Keratinocyte (primary cell): Measurements from ENCODE around the gene MAP3K9. TPM values are rescaled to one million over a fixed set of nuclear protein-coding genes. Genes with fewer than 3 reads are reported as not detected.

ENCODE experiments used
- DNase-seq: peaks from one replicate; pipeline ENCODE4 v3.0.0-alpha.2; 2011; ENCODE audit warnings: low read depth, missing footprints, low spot score
- FAIRE-seq: peaks from 2 replicates; lab custom pipeline; 2011; peaks lifted over from hg19 to GRCh38; lab: Jason Lieb, UNC
- H2AFZ ChIP-seq: 2 replicates; pipeline ENCODE4 v1.6.0; 2012; ENCODE audit warnings: low read length, control low read depth, inconsistent platforms; ENCODE audit not compliant: control insufficient read depth
- H3K27ac ChIP-seq: 2 replicates; pipeline ENCODE4 v1.5.1; 2011; ENCODE audit warnings: low read length; ENCODE audit not compliant: control insufficient read depth, insufficient read depth
- H3K27me3 ChIP-seq: 3 replicates; pipeline ENCODE4 v1.6.0; 2011; ENCODE audit warnings: low read length; ENCODE audit not compliant: control insufficient read depth, insufficient read depth; ENCODE audit errors: extremely low read depth
- H3K36me3 ChIP-seq, 2 experiments: 2 replicates in 1 of 2; 3 replicates in 1 of 2; pipeline ENCODE4 v1.5.1; 2011; ENCODE audit warnings: low read length in 2 of 2, mild to moderate bottlenecking in 1 of 2; ENCODE audit not compliant: control insufficient read depth in 2 of 2, insufficient read depth in 2 of 2; ENCODE audit errors: extremely low read depth in 1 of 2
- H3K4me1 ChIP-seq: 3 replicates; pipeline ENCODE4 v1.5.1; 2011; ENCODE audit warnings: low read length; ENCODE audit not compliant: control insufficient read depth, insufficient read depth; ENCODE audit errors: extremely low read depth
- H3K4me2 ChIP-seq: 3 replicates; pipeline ENCODE4 v1.6.0; 2011; ENCODE audit warnings: low read depth, low read length; ENCODE audit not compliant: control insufficient read depth, insufficient read depth; ENCODE audit errors: extremely low read depth
- H3K4me3 ChIP-seq, 3 experiments: fragments of 200-600 bp in 1 of 3; sonication (generic) in 1 of 3; 2 replicates in 2 of 3; 3 replicates in 1 of 3; pipeline ENCODE4 v1.5.1; 2011 to 2016; ENCODE audit warnings: low read length in 3 of 3, mild to moderate bottlenecking in 3 of 3, control low read depth in 2 of 3, inconsistent platforms in 1 of 3, low read depth in 1 of 3, mixed read lengths in 1 of 3, mixed run types in 1 of 3, moderate library complexity in 1 of 3; ENCODE audit not compliant: control insufficient read depth in 2 of 3, insufficient read depth in 2 of 3; ENCODE audit errors: extremely low read depth in 1 of 3
- H3K79me2 ChIP-seq: 2 replicates; pipeline ENCODE4 v1.6.0; 2012; ENCODE audit warnings: low read length; ENCODE audit not compliant: control insufficient read depth, insufficient read depth
- H3K9ac ChIP-seq: 3 replicates; pipeline ENCODE4 v1.6.0; 2011; ENCODE audit warnings: low read length; ENCODE audit not compliant: control insufficient read depth, insufficient read depth; ENCODE audit errors: extremely low read depth
- H3K9me1 ChIP-seq: 3 replicates; pipeline ENCODE4 v1.6.0; 2011; ENCODE audit warnings: low read length; ENCODE audit not compliant: control insufficient read depth, insufficient read depth; ENCODE audit errors: extremely low read depth
- H3K9me3 ChIP-seq: 2 replicates; pipeline ENCODE4 v1.5.1; 2012; ENCODE audit warnings: low read depth, low read length; ENCODE audit not compliant: control insufficient read depth
- H4K20me1 ChIP-seq: 3 replicates; pipeline ENCODE4 v1.6.0; 2011; ENCODE audit warnings: low read length; ENCODE audit not compliant: control insufficient read depth, insufficient read depth; ENCODE audit errors: extremely low read depth
- EZH2 ChIP-seq: IDR thresholded peaks from one replicate; pipeline ENCODE4 v1.6.1; 2012; ENCODE audit warnings: inconsistent platforms, mild to moderate bottlenecking, low read length, moderate library complexity
- dilution Hi-C: fragments of 300-500 bp; cut with MboI; formaldehyde crosslinking; loops from one replicate; pipeline ENCODE4 v1.7.0; 2020; ENCODE audit warnings: low sequenced_read_pairs; ENCODE audit not compliant: extremely low pct_ligation_motif_present
- polyA plus RNA-seq, 5 experiments: library from polyadenylated mRNA; depleted of rRNA in 3 of 5; stranded (reverse) in 3 of 5; stranded (forward) in 1 of 5; unstranded in 1 of 5; fragments of >200 nt; gene quantifications; 1 replicate in 1 of 5; 2 replicates in 3 of 5; 3 replicates in 1 of 5; pipeline versions ENCODE4 v1.2.1 to v1.2.3, GENCODE V29; 2011 to 2012; ENCODE audit warnings: missing spikeins in 2 of 5, low read depth in 1 of 5, low replicate concordance in 1 of 5
- TF ChIP-seq, protein P1 (sequence below), 3 experiments: IDR thresholded peaks in 1 of 3; conservative IDR thresholded peaks in 1 of 3; optimal IDR thresholded peaks in 1 of 3; 2 replicates in 2 of 3; 3 replicates in 1 of 3; pipeline versions ENCODE3 to v1.5.1; 2011; ENCODE audit warnings: low read length in 3 of 3, mild to moderate bottlenecking in 3 of 3, moderate library complexity in 2 of 3, control low read depth in 1 of 3, inconsistent platforms in 1 of 3; ENCODE audit not compliant: insufficient read depth in 2 of 3; ENCODE audit errors: extremely low read depth in 1 of 3

MAP3K9 gene
- polyA plus RNA-seq, 1 donor (not counting 4 experiments of a cell fraction or from before 2014, with no cell fraction given), result 7.2 TPM

DNA sequence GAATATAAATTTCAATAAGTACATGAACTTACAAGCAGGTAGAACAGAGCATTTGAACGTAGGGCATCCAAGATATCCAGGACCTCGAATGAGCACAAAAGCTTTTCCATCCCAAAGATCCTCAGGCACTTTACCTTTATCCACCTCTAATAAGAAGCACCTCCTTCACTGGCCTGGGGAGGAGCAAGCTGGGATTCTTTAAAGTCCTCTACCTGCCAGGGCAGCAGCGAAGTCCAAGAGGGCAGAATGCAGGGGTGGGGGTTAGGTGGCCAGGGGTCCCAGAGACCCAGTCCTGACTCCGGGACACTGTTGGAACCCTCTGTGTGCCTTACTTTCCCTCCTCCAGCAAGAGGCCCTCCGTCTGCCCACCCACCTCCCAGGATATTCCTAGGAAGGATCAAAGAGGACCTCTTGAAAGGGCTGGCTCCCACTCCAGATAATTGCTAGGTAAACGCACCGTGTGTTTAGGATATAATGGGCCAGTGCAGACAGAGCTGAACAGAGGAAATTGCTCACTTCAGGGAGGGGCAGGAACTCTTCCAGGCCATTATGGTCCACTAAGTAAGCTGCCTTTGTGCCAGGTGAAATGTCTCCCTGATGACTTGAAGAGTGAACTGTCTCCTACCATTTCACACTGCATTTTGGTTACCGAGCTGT lies 99.5 kb downstream of the MAP3K9 start:
- H3K4me2 ChIP-seq, result peak overlapping the region; percentile 49
- peak overlapping the region; percentile 76 for H2AFZ ChIP-seq
- H3K4me3 ChIP-seq, result no peak overlapping the region
- H3K27ac ChIP-seq, result no peak overlapping the region
- no peaks in the 10 kb centered on the region for H3K9me1 ChIP-seq
- no peaks in the 10 kb centered on the region for H4K20me1 ChIP-seq
- dilution Hi-C loops, result no loop called here
- no peaks in the 10 kb centered on the region for H3K9me3 ChIP-seq
- H3K9ac ChIP-seq, result no peak overlapping the region
- H3K4me1 ChIP-seq, result peaks cover 24% of the 10 kb centered on the region
- H3K36me3 ChIP-seq, result no peaks in the 10 kb centered on the region
- peak; percentile 72 for FAIRE-seq
- no peaks in the 10 kb centered on the region for H3K27me3 ChIP-seq
- TF ChIP-seq EZH2, result no peak
- TF ChIP-seq, protein P1, sequence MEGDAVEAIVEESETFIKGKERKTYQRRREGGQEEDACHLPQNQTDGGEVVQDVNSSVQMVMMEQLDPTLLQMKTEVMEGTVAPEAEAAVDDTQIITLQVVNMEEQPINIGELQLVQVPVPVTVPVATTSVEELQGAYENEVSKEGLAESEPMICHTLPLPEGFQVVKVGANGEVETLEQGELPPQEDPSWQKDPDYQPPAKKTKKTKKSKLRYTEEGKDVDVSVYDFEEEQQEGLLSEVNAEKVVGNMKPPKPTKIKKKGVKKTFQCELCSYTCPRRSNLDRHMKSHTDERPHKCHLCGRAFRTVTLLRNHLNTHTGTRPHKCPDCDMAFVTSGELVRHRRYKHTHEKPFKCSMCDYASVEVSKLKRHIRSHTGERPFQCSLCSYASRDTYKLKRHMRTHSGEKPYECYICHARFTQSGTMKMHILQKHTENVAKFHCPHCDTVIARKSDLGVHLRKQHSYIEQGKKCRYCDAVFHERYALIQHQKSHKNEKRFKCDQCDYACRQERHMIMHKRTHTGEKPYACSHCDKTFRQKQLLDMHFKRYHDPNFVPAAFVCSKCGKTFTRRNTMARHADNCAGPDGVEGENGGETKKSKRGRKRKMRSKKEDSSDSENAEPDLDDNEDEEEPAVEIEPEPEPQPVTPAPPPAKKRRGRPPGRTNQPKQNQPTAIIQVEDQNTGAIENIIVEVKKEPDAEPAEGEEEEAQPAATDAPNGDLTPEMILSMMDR (optimal IDR thresholded peaks at IDR 0.05 in 1 of 3, IDR thresholded peaks at IDR 0.05 in 1 of 3, conservative IDR thresholded peaks at IDR 0.05 in 1 of 3; ENCODE audit: extremely low read depth in 1 of 3, insufficient read depth in 2 of 3, low read length in 3 of 3), result no peak
- DNase-seq, result no peak
- no peaks in the 10 kb centered on the region for H3K79me2 ChIP-seq

GRCh38 chr14:70708717-70709570 lies 100.4 kb downstream of the MAP3K9 start:
- no peak overlapping the region for H3K27ac ChIP-seq
- no peaks in the 10 kb centered on the region for H4K20me1 ChIP-seq
- no peak for DNase-seq
- dilution Hi-C loops, result no loop called here
- no peaks in the 10 kb centered on the region for H3K9me1 ChIP-seq
- no peak overlapping the region for H3K4me3 ChIP-seq
- no peak overlapping the region for H3K4me2 ChIP-seq
- no peak overlapping the region for H3K9ac ChIP-seq
- FAIRE-seq, result no peak
- peaks cover 24% of the 10 kb centered on the region for H3K4me1 ChIP-seq
- no peaks in the 10 kb centered on the region for H3K79me2 ChIP-seq
- no peak overlapping the region for H2AFZ ChIP-seq
- no peaks in the 10 kb centered on the region for H3K9me3 ChIP-seq
- TF ChIP-seq EZH2, result no peak
- TF ChIP-seq, protein P1 (optimal IDR thresholded peaks at IDR 0.05 in 1 of 3, IDR thresholded peaks at IDR 0.05 in 1 of 3, conservative IDR thresholded peaks at IDR 0.05 in 1 of 3; ENCODE audit: extremely low read depth in 1 of 3, insufficient read depth in 2 of 3, low read length in 3 of 3), result no peak
- H3K27me3 ChIP-seq, result no peaks in the 10 kb centered on the region
- no peaks in the 10 kb centered on the region for H3K36me3 ChIP-seq
